Measurements from ENCODE around the gene SDR9C7.
"Not testable (repeated sequence)": the region's sequence is repeated elsewhere in the genome, so short reads cannot be mapped to it uniquely, and the experiment has no call there.

SDR9C7 gene

GRCh38 chr12:56947633-56948456 lies 13.6 kb upstream of the SDR9C7 start:
- Histone ChIP-seq H3K9me2 (ENCODE audit: low read depth, low read length) (no peaks in the 10 kb centered on the region), H3K4me2 (ENCODE audit: low read length) (no peak overlapping the region), H3K4me3 (ENCODE audit: low read depth, low read length, poor library complexity, severe bottlenecking) (no peak overlapping the region), H3F3A (ENCODE audit: insufficient read depth, low read length) (no peaks in the 10 kb centered on the region), H3K79me2 (ENCODE audit: insufficient read depth, low read length) (no peaks in the 10 kb centered on the region), H3K9me3 (ENCODE audit: low read length) (no peaks in the 10 kb centered on the region), H4K20me1 (ENCODE audit: insufficient read depth, low read length) (no peaks in the 10 kb centered on the region), H3K9ac (ENCODE audit: low read length) (no peak overlapping the region), H3K4me1 (ENCODE audit: insufficient read depth, low read length, severe bottlenecking) (no peaks in the 10 kb centered on the region), H3K27ac (ENCODE audit: low read depth, low read length, poor library complexity, severe bottlenecking) (no peak overlapping the region), H2AFZ (ENCODE audit: low read length) (no peak overlapping the region), H3K27me3 (ENCODE audit: insufficient read depth, low read length) (no peaks in the 10 kb centered on the region), H3K36me3 (ENCODE audit: insufficient read depth, low read length) (no peaks in the 10 kb centered on the region)
- TF ChIP-seq, protein P1, sequence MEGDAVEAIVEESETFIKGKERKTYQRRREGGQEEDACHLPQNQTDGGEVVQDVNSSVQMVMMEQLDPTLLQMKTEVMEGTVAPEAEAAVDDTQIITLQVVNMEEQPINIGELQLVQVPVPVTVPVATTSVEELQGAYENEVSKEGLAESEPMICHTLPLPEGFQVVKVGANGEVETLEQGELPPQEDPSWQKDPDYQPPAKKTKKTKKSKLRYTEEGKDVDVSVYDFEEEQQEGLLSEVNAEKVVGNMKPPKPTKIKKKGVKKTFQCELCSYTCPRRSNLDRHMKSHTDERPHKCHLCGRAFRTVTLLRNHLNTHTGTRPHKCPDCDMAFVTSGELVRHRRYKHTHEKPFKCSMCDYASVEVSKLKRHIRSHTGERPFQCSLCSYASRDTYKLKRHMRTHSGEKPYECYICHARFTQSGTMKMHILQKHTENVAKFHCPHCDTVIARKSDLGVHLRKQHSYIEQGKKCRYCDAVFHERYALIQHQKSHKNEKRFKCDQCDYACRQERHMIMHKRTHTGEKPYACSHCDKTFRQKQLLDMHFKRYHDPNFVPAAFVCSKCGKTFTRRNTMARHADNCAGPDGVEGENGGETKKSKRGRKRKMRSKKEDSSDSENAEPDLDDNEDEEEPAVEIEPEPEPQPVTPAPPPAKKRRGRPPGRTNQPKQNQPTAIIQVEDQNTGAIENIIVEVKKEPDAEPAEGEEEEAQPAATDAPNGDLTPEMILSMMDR (IDR thresholded peaks at IDR 0.05; ENCODE audit: low read length): peak; percentile 17; the same call in 1 of the 2 replicates
- no peak for TF ChIP-seq EZH2 (IDR thresholded peaks at IDR 0.05; ENCODE audit: borderline replicate concordance, low read length)

DNA sequence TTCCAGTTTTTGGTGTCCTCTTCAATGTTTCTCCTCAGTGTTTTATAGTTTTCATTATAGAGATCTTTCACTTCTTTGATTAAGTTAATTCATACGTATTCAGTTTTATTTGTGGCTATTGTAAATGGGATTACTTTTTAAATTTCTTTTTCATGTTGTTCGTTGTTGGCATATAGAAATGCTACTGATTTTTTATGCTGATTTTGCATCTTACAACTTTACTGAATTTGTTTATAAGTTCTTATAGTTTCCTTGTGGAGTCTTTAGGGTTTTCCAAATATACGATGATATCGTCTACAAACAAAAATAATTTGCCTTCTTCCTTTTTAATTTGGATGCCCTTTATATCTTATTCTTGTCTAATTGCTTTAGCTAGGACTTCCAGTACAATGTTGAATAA lies 9.7 kb upstream of the SDR9C7 start:
- no peak for TF ChIP-seq EZH2 (IDR thresholded peaks at IDR 0.05; ENCODE audit: borderline replicate concordance, low read length)
- TF ChIP-seq, protein P1 (IDR thresholded peaks at IDR 0.05; ENCODE audit: low read length): no peak
- H3K27ac ChIP-seq (ENCODE audit: low read depth, low read length, poor library complexity, severe bottlenecking): no peak overlapping the region
- H3K4me2 ChIP-seq (ENCODE audit: low read length): no peak overlapping the region
- H3F3A ChIP-seq (ENCODE audit: insufficient read depth, low read length): no peaks in the 10 kb centered on the region
- H3K9ac ChIP-seq (ENCODE audit: low read length): no peak overlapping the region
- H3K79me2 ChIP-seq (ENCODE audit: insufficient read depth, low read length): no peaks in the 10 kb centered on the region
- H3K36me3 ChIP-seq (ENCODE audit: insufficient read depth, low read length): no peaks in the 10 kb centered on the region
- H2AFZ ChIP-seq (ENCODE audit: low read length): no peak overlapping the region
- no peaks in the 10 kb centered on the region for H3K27me3 ChIP-seq (ENCODE audit: insufficient read depth, low read length)
- H3K4me3 ChIP-seq (ENCODE audit: low read depth, low read length, poor library complexity, severe bottlenecking): no peak overlapping the region
- no peaks in the 10 kb centered on the region for H3K9me2 ChIP-seq (ENCODE audit: low read depth, low read length)
- H3K9me3 ChIP-seq (ENCODE audit: low read length): no peaks in the 10 kb centered on the region
- H4K20me1 ChIP-seq (ENCODE audit: insufficient read depth, low read length): no peaks in the 10 kb centered on the region
- no peaks in the 10 kb centered on the region for H3K4me1 ChIP-seq (ENCODE audit: insufficient read depth, low read length, severe bottlenecking)

- H3K36me3 ChIP-seq (ENCODE audit: insufficient read depth, low read length); H3K27ac ChIP-seq (ENCODE audit: low read depth, low read length, poor library complexity, severe bottlenecking); H3K4me2 ChIP-seq (ENCODE audit: low read length); H2AFZ ChIP-seq (ENCODE audit: low read length); H3K9me3 ChIP-seq (ENCODE audit: low read length); H3K4me3 ChIP-seq (ENCODE audit: low read depth, low read length, poor library complexity, severe bottlenecking); H3K27me3 ChIP-seq (ENCODE audit: insufficient read depth, low read length); H3K4me1 ChIP-seq (ENCODE audit: insufficient read depth, low read length, severe bottlenecking); H3K9ac ChIP-seq (ENCODE audit: low read length); H3K9me2 ChIP-seq (ENCODE audit: low read depth, low read length); H3K79me2 ChIP-seq (ENCODE audit: insufficient read depth, low read length); H4K20me1 ChIP-seq (ENCODE audit: insufficient read depth, low read length); H3F3A ChIP-seq (ENCODE audit: insufficient read depth, low read length): not testable (repeated sequence)
These were observed 9.2 kb upstream of the SDR9C7 start for GRCh38 chr12:56943374-56943773.

All from OCI-LY1 (cell line).